ENCODE data around the gene MEGF11.

The MEGF11 gene

DNA sequence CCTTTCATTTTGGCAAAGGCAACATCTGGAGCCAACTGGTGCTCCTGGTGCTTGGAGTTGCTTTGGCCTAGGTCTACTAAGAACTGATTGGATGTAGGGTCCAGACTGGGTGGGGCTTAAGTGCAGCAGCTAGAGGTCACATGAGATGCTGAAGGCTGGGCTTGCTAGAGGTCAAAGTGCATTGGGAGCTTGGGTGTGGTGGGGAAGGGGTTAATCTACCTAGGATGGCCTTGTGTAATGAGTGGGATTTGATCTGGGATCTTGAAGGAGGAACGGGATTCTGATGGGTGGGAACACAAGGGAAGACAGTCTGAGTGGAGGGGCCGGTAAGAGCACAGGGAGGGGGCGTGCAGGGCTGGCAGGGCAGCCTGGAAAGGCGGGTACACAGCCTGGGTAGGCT is 258.7 kb downstream of the MEGF11 start:
- Histone ChIP-seq H3K4me2 (ENCODE audit: low read length) (no peak overlapping the region), H3K23ac (ENCODE audit: low read length) (no peak overlapping the region), H3K27me3 (ENCODE audit: insufficient read depth, low read length, poor library complexity) (no peaks in the 10 kb centered on the region), H3K56ac (ENCODE audit: low read length) (no peak overlapping the region), H3K27ac (ENCODE audit: low read depth, low read length) (no peak overlapping the region), H2BK15ac (replicated peaks; ENCODE audit: low read depth) (no peak overlapping the region), H3K4me1 (ENCODE audit: control insufficient read depth, low read depth, low read length) (no peaks in the 10 kb centered on the region), H3K18ac (ENCODE audit: low read length) (no peak overlapping the region), H3K4me3 (ENCODE audit: low read length) (no peak overlapping the region), H3K36me3 (ENCODE audit: control insufficient read depth, insufficient read depth, low read length) (no peaks in the 10 kb centered on the region), H3K9ac (ENCODE audit: low read length) (no peak overlapping the region), H3K79me2 (ENCODE audit: control insufficient read depth, insufficient read depth, low read length) (no peaks in the 10 kb centered on the region), H4K5ac (ENCODE audit: low read length) (no peak overlapping the region), H4K8ac (ENCODE audit: low read depth, low read length) (no peak overlapping the region), H3K79me1 (ENCODE audit: low read length) (no peaks in the 10 kb centered on the region), H2AK5ac (ENCODE audit: low read length) (no peak overlapping the region), H3K4ac (ENCODE audit: low read depth, low read length) (no peak overlapping the region), H2BK5ac (ENCODE audit: low read length) (no peak overlapping the region), H2BK120ac (ENCODE audit: low read depth, low read length) (no peak overlapping the region)
- WGBS (ENCODE audit: extremely low coverage, insufficient coverage, low lambda C conversion rate) = no CpG with 5 or more reads among the region's 4 CpGs
- no peak for DNase-seq

DNA sequence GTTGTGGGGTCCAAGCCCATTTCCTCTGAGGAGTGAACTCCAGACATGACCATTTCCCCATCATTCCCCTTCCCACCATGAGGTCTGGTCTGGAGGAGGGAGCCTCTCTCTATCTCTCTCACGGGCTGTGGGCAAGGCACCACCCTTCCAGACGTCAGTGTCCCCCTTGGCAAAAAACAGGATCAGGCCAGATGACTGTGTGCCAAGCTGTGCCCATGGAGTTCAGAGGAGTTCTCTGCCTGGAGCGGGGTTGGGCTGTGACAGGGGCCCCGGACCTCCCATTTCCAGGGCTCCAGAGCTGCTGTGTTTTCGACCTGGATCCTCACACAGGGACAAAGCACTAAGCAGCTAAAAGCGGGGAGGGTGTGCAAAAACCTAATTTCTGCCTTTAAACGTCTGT is 259.8 kb downstream of the MEGF11 start:
- no peak overlapping the region for H3K9ac ChIP-seq (ENCODE audit: low read length)
- no peaks in the 10 kb centered on the region for H3K36me3 ChIP-seq (ENCODE audit: control insufficient read depth, insufficient read depth, low read length)
- H2AK5ac ChIP-seq (ENCODE audit: low read length) = no peak overlapping the region
- DNase-seq = no peak
- H4K8ac ChIP-seq (ENCODE audit: low read depth, low read length) = no peak overlapping the region
- no peaks in the 10 kb centered on the region for H3K79me2 ChIP-seq (ENCODE audit: control insufficient read depth, insufficient read depth, low read length)
- H2BK120ac ChIP-seq (ENCODE audit: low read depth, low read length) = no peak overlapping the region
- no peak overlapping the region for H3K56ac ChIP-seq (ENCODE audit: low read length)
- H3K4me3 ChIP-seq (ENCODE audit: low read length) = no peak overlapping the region
- no peak overlapping the region for H3K23ac ChIP-seq (ENCODE audit: low read length)
- H3K27me3 ChIP-seq (ENCODE audit: insufficient read depth, low read length, poor library complexity) = no peaks in the 10 kb centered on the region
- no peak overlapping the region for H4K5ac ChIP-seq (ENCODE audit: low read length)
- no peak overlapping the region for H3K27ac ChIP-seq (ENCODE audit: low read depth, low read length)
- H3K4ac ChIP-seq (ENCODE audit: low read depth, low read length) = no peak overlapping the region
- no peak overlapping the region for H3K4me2 ChIP-seq (ENCODE audit: low read length)
- H2BK5ac ChIP-seq (ENCODE audit: low read length) = no peak overlapping the region
- no CpG with 5 or more reads among the region's 7 CpGs for WGBS (ENCODE audit: extremely low coverage, insufficient coverage, low lambda C conversion rate)
- no peak overlapping the region for H2BK15ac ChIP-seq (replicated peaks; ENCODE audit: low read depth)
- H3K18ac ChIP-seq (ENCODE audit: low read length) = no peak overlapping the region
- no peaks in the 10 kb centered on the region for H3K79me1 ChIP-seq (ENCODE audit: low read length)
- no peaks in the 10 kb centered on the region for H3K4me1 ChIP-seq (ENCODE audit: control insufficient read depth, low read depth, low read length)

DNA sequence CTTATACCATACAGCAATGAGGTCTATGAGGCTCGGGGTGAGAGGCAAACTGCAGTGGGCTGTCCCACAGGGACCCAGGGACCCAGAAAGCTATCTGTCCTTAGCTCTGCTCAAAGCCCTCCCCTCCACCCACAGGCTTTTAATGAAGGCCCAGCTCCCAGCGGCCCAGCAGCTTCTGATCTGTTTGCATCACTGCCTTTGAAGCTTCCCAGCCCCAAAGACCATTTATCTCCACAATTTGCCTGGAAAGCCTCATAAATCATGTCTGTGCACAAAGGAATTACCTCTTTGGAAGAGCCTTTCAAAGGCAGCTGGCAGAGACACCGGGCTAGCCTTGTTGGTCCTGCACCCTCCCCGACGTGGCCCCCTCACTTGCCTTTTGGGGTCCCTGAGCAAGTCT is 260.3 kb downstream of the MEGF11 start:
- no peak overlapping the region for H3K4ac ChIP-seq (ENCODE audit: low read depth, low read length)
- H3K56ac ChIP-seq (ENCODE audit: low read length) = no peak overlapping the region
- H3K4me2 ChIP-seq (ENCODE audit: low read length) = no peak overlapping the region
- no peak for DNase-seq
- H3K18ac ChIP-seq (ENCODE audit: low read length) = no peak overlapping the region
- no peaks in the 10 kb centered on the region for H3K36me3 ChIP-seq (ENCODE audit: control insufficient read depth, insufficient read depth, low read length)
- no CpG with 5 or more reads among the region's 5 CpGs for WGBS (ENCODE audit: extremely low coverage, insufficient coverage, low lambda C conversion rate)
- H3K4me1 ChIP-seq (ENCODE audit: control insufficient read depth, low read depth, low read length) = no peaks in the 10 kb centered on the region
- H3K79me2 ChIP-seq (ENCODE audit: control insufficient read depth, insufficient read depth, low read length) = no peaks in the 10 kb centered on the region
- no peak overlapping the region for H4K8ac ChIP-seq (ENCODE audit: low read depth, low read length)
- no peak overlapping the region for H2AK5ac ChIP-seq (ENCODE audit: low read length)
- H3K79me1 ChIP-seq (ENCODE audit: low read length) = no peaks in the 10 kb centered on the region
- no peak overlapping the region for H2BK15ac ChIP-seq (replicated peaks; ENCODE audit: low read depth)
- H3K27me3 ChIP-seq (ENCODE audit: insufficient read depth, low read length, poor library complexity) = no peaks in the 10 kb centered on the region
- no peak overlapping the region for H3K4me3 ChIP-seq (ENCODE audit: low read length)
- H3K27ac ChIP-seq (ENCODE audit: low read depth, low read length) = no peak overlapping the region
- H2BK5ac ChIP-seq (ENCODE audit: low read length) = no peak overlapping the region
- H2BK120ac ChIP-seq (ENCODE audit: low read depth, low read length) = no peak overlapping the region
- H3K23ac ChIP-seq (ENCODE audit: low read length) = no peak overlapping the region
- H4K5ac ChIP-seq (ENCODE audit: low read length) = no peak overlapping the region
- no peak overlapping the region for H3K9ac ChIP-seq (ENCODE audit: low read length)

DNA sequence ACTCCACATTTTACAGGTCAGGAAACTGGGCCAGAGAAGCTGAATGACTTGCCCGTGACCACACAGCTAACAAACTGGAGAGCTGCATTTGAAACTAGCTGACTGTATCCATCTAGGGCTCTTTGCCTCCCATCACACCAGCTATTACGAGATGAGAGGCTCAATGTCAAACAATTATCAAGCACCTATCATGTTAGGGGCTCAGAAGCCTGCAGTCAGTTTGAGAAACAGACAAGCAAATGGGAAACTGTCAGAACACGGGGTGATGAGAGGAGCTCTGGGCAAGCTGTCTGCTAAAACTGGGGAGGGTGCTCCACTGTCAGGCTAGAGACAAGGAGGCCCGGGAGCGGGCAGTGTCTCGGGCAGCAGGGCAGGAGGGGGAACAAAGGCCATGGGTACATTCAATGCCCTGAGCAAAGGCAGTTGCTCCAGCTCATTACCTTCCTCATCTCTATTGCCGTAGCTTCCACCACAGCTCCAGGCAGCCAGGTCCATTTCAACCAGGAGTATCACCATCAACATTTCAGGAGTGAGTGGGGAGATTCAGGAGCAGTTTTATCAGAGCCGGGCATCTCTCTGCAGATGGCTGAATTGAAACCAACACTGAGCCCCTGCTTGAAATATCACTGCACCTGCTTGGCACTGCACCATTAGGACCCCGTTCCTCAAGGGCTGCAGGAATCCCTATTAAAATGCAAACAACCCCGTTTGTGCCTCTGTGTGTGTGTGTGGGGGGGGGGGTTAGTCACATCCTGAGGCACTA is 261.6 kb downstream of the MEGF11 start:
- no peak overlapping the region for H3K23ac ChIP-seq (ENCODE audit: low read length)
- H4K8ac ChIP-seq (ENCODE audit: low read depth, low read length) = no peak overlapping the region
- no CpG with 5 or more reads among the region's 10 CpGs for WGBS (ENCODE audit: extremely low coverage, insufficient coverage, low lambda C conversion rate)
- no peaks in the 10 kb centered on the region for H3K79me2 ChIP-seq (ENCODE audit: control insufficient read depth, insufficient read depth, low read length)
- no peak overlapping the region for H3K4me3 ChIP-seq (ENCODE audit: low read length)
- H2BK5ac ChIP-seq (ENCODE audit: low read length) = no peak overlapping the region
- no peak overlapping the region for H3K4ac ChIP-seq (ENCODE audit: low read depth, low read length)
- no peaks in the 10 kb centered on the region for H3K27me3 ChIP-seq (ENCODE audit: insufficient read depth, low read length, poor library complexity)
- H2BK15ac ChIP-seq (replicated peaks; ENCODE audit: low read depth) = no peak overlapping the region
- no peak overlapping the region for H3K27ac ChIP-seq (ENCODE audit: low read depth, low read length)
- no peak overlapping the region for H3K18ac ChIP-seq (ENCODE audit: low read length)
- no peaks in the 10 kb centered on the region for H3K79me1 ChIP-seq (ENCODE audit: low read length)
- no peak overlapping the region for H3K4me2 ChIP-seq (ENCODE audit: low read length)
- no peak for DNase-seq
- H4K5ac ChIP-seq (ENCODE audit: low read length) = no peak overlapping the region
- no peak overlapping the region for H3K56ac ChIP-seq (ENCODE audit: low read length)
- no peak overlapping the region for H2AK5ac ChIP-seq (ENCODE audit: low read length)
- H3K9ac ChIP-seq (ENCODE audit: low read length) = no peak overlapping the region
- no peaks in the 10 kb centered on the region for H3K36me3 ChIP-seq (ENCODE audit: control insufficient read depth, insufficient read depth, low read length)
- no peaks in the 10 kb centered on the region for H3K4me1 ChIP-seq (ENCODE audit: control insufficient read depth, low read depth, low read length)
- H2BK120ac ChIP-seq (ENCODE audit: low read depth, low read length) = no peak overlapping the region

DNA sequence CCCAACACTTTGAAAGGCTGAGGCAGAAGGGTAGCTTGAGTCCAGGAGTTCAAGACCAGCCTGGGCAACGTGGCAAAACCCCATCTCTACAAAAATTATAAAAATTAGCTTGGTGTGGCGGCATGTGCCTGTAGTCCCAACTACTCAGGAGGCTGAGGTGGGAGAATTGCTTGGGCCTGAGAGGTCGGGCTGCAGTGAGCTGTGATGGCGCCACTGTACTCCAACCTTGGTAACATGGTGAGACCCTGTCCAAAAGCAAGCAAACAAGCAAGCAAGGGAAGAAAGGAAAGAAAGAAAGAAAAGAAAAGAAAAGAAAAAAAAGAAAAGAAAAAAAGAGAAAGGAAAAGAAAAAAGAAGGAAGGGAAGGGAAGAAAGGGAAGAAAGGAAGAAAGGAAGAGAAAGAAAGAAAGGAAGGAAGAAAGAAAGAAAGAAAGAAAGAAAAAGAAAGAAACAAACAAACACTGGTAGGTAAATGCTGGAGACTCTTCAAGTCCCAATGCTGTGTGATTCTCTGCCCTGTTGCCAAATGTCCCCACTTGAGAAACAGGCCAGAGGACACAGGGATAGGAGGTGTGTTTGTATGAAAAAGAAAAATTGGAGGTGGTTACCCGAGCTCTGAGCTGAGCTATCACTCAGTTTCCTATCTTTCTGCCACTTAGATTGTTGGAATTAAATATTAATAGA is 263.1 kb downstream of the MEGF11 start:
- DNase-seq = no peak
- no peak overlapping the region for H2BK120ac ChIP-seq (ENCODE audit: low read depth, low read length)
- H3K36me3 ChIP-seq (ENCODE audit: control insufficient read depth, insufficient read depth, low read length) = no peaks in the 10 kb centered on the region
- no peaks in the 10 kb centered on the region for H3K4me1 ChIP-seq (ENCODE audit: control insufficient read depth, low read depth, low read length)
- no peak overlapping the region for H2BK5ac ChIP-seq (ENCODE audit: low read length)
- no peak overlapping the region for H3K18ac ChIP-seq (ENCODE audit: low read length)
- no peak overlapping the region for H3K56ac ChIP-seq (ENCODE audit: low read length)
- H3K27me3 ChIP-seq (ENCODE audit: insufficient read depth, low read length, poor library complexity) = no peaks in the 10 kb centered on the region
- no peaks in the 10 kb centered on the region for H3K79me2 ChIP-seq (ENCODE audit: control insufficient read depth, insufficient read depth, low read length)
- no peak overlapping the region for H3K27ac ChIP-seq (ENCODE audit: low read depth, low read length)
- no peak overlapping the region for H3K23ac ChIP-seq (ENCODE audit: low read length)
- H3K4me3 ChIP-seq (ENCODE audit: low read length) = no peak overlapping the region
- H3K4ac ChIP-seq (ENCODE audit: low read depth, low read length) = no peak overlapping the region
- no peak overlapping the region for H4K5ac ChIP-seq (ENCODE audit: low read length)
- no peak overlapping the region for H2AK5ac ChIP-seq (ENCODE audit: low read length)
- H3K79me1 ChIP-seq (ENCODE audit: low read length) = no peaks in the 10 kb centered on the region
- no peak overlapping the region for H2BK15ac ChIP-seq (replicated peaks; ENCODE audit: low read depth)
- no CpG with 5 or more reads among the region's 5 CpGs for WGBS (ENCODE audit: extremely low coverage, insufficient coverage, low lambda C conversion rate)
- no peak overlapping the region for H3K4me2 ChIP-seq (ENCODE audit: low read length)
- no peak overlapping the region for H4K8ac ChIP-seq (ENCODE audit: low read depth, low read length)
- H3K9ac ChIP-seq (ENCODE audit: low read length) = no peak overlapping the region
